Measurements from ENCODE around the gene NPY. TPM values are rescaled to one million over a fixed set of nuclear protein-coding genes. Genes with fewer than 3 reads are reported as not detected.

NPY gene
- total RNA-seq, 1 experiment from 2014 or later: not detected

DNA sequence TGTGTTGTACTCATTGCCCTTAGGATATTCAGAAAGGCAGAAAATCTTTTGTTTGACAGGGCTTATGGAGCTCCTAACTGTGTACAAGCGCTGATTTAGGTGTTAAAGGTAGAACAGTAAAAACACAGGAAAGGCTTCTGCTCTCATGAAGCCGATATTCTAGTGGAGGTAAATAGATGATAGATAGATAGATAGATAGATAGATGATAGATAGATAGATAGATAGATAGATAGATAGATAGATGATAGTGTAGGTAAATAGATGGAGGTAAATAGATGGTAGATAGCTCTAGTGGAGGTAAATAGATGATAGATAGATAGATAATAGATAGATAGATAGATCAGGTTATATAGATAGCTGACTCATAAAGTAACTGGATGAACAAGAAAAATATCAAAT is 39.4 kb upstream of the NPY start:
- Histone ChIP-seq H4K8ac (replicated peaks; ENCODE audit: insufficient read length, low read depth, low read length) (no peak overlapping the region), H4K20me1 (ENCODE audit: control insufficient read depth, insufficient read depth, insufficient read length) (no peaks in the 10 kb centered on the region), H3K79me2 (ENCODE audit: insufficient read depth, low read length) (no peaks in the 10 kb centered on the region), H2BK20ac (ENCODE audit: low read depth, low read length, poor library complexity, severe bottlenecking) (no peak overlapping the region), H3K27me3 (ENCODE audit: insufficient read depth, low read length) (no peaks in the 10 kb centered on the region), H2AFZ (ENCODE audit: low read length) (no peak overlapping the region), H3K14ac (ENCODE audit: insufficient read depth, low read length) (no peak overlapping the region), H3K27ac (ENCODE audit: insufficient read length, low read depth, low read length) (no peak overlapping the region), H3K23ac (ENCODE audit: insufficient read length, low read depth, low read length) (no peak overlapping the region), H3K56ac (ENCODE audit: insufficient read length, low read depth, low read length) (no peak overlapping the region), H3K4me1 (ENCODE audit: insufficient read depth, low read length) (no peaks in the 10 kb centered on the region), H3K79me1 (ENCODE audit: insufficient read depth, low read depth, low read length, poor library complexity, severe bottlenecking) (no peaks in the 10 kb centered on the region), H3T11ph (ENCODE audit: low read length) (no peak overlapping the region), H2AK5ac (ENCODE audit: insufficient read length, low read length) (no peak overlapping the region), H4K5ac (ENCODE audit: insufficient read length, low read depth, low read length) (no peak overlapping the region), H3K9ac (ENCODE audit: extremely low read depth, insufficient read length, low read length) (no peak overlapping the region), H3K9me3 (ENCODE audit: control insufficient read depth, low read depth, low read length) (no peaks in the 10 kb centered on the region), H2BK120ac (ENCODE audit: low read depth, low read length, poor library complexity, severe bottlenecking) (no peak overlapping the region), H3K23me2 (ENCODE audit: insufficient read length, low read depth, low read length, poor library complexity, severe bottlenecking) (no peaks in the 10 kb centered on the region), H2BK5ac (ENCODE audit: insufficient read length, low read length) (no peak overlapping the region), H3K4ac (ENCODE audit: low read depth, low read length) (no peak overlapping the region), H3K4me2 (ENCODE audit: insufficient read depth, insufficient read length, low read length) (no peak overlapping the region), H3K18ac (ENCODE audit: insufficient read length, low read depth, low read length) (no peak overlapping the region), H2BK12ac (ENCODE audit: insufficient read length, low read depth, low read length) (no peak overlapping the region), H2BK15ac (ENCODE audit: low read depth, low read length) (no peak overlapping the region), H4K91ac (ENCODE audit: insufficient read length, low read depth, low read length) (no peak overlapping the region)
- DNase-seq: no peak
- WGBS (ENCODE audit: extremely low coverage, insufficient read length, low lambda C conversion rate): no CpG with 5 or more reads among the region's 2 CpGs
- Mint-ChIP-seq H3K4me3 (no peak overlapping the region), H3K4me1 (peaks cover 0 to 5% of the 10 kb centered on the region in 2 experiments; a peak in 2 of 4 replicates), H3K9me3 (no peaks in the 10 kb centered on the region), H3K27ac (no peak overlapping the region), H3K36me3 (ENCODE audit: insufficient read depth in 1 of 3, low read depth in 3 of 3) (no peaks in the 10 kb centered on the region), H3K27me3 (ENCODE audit: low read depth) (no peaks in the 10 kb centered on the region)
- no peak for TF ChIP-seq CTCF (conservative IDR thresholded peaks at IDR 0.05)

Data from H9 (cell line).